Neural crest cell (in vitro differentiated cells): ENCODE measurements around the gene PCP4. TPM values are rescaled to one million over a fixed set of nuclear protein-coding genes. Genes with fewer than 3 reads are reported as not detected.

Experiments used
- DNase-seq: peaks from one replicate; pipeline ENCODE4 v3.0.0; 2021; ENCODE audit warnings: low read depth, mixed read lengths, low spot score
- H3K27ac Mint-ChIP-seq: one replicate; pipeline ENCODE4 v1.8.0; 2021; ENCODE audit warnings: mild to moderate bottlenecking, mixed read lengths; ENCODE audit not compliant: unreplicated experiment
- H3K27me3 Mint-ChIP-seq: 2 replicates; pipeline ENCODE4 v1.8.0; 2021; ENCODE audit warnings: low read depth, mild to moderate bottlenecking, mixed read lengths
- H3K36me3 Mint-ChIP-seq: 2 replicates; pipeline ENCODE4 v1.8.0; 2021; ENCODE audit warnings: low read depth, mild to moderate bottlenecking, mixed read lengths
- H3K4me1 Mint-ChIP-seq: 2 replicates; pipeline ENCODE4 v1.8.0; 2021; ENCODE audit warnings: mixed read lengths
- H3K4me3 Mint-ChIP-seq: one replicate; pipeline ENCODE4 v1.8.0; 2021; ENCODE audit warnings: mild to moderate bottlenecking, mixed read lengths
- H3K9me3 Mint-ChIP-seq: 2 replicates; pipeline ENCODE4 v1.8.0; 2021; ENCODE audit warnings: mixed read lengths
- CTCF ChIP-seq: fragments of 200-600 bp; sonication (generic); conservative IDR thresholded peaks from 2 replicates; pipeline ENCODE4 v1.5.0; 2021; ENCODE audit warnings: antibody characterized with exemption, mild to moderate bottlenecking
- total RNA-seq: library from RNA; stranded (reverse); gene quantifications from 2 replicates; pipeline ENCODE4 v1.2.1, GENCODE V29; 2021

The PCP4 gene
- total RNA-seq, 1 donor from 2014 or later: 1.1 TPM

GRCh38 chr21:39958731-39959130, 91.5 kb downstream of the PCP4 start:
- Mint-ChIP-seq H3K4me1 (no peaks in the 10 kb centered on the region), H3K9me3 (peaks cover 13% of the 10 kb centered on the region), H3K27ac (no peak overlapping the region), H3K27me3 (peaks cover 4% of the 10 kb centered on the region), H3K36me3 (no peaks in the 10 kb centered on the region), H3K4me3 (no peak overlapping the region)
- DNase-seq: no peak
- TF ChIP-seq CTCF: no peak

- Mint-ChIP-seq H3K27me3 (peaks cover 4% of the 10 kb centered on the region), H3K36me3 (no peaks in the 10 kb centered on the region), H3K9me3 (peaks cover 13% of the 10 kb centered on the region), H3K27ac (no peak overlapping the region), H3K4me3 (no peak overlapping the region), H3K4me1 (no peaks in the 10 kb centered on the region)
- DNase-seq: no peak
- TF ChIP-seq CTCF: no peak
Measured at GRCh38 chr21:39961251-39961650, 94.0 kb downstream of the PCP4 start.

- Mint-ChIP-seq H3K9me3 (peaks cover 16% of the 10 kb centered on the region), H3K4me1 (no peaks in the 10 kb centered on the region), H3K27ac (no peak overlapping the region), H3K4me3 (no peak overlapping the region), H3K27me3 (peaks cover 4% of the 10 kb centered on the region), H3K36me3 (no peaks in the 10 kb centered on the region)
- DNase-seq: no peak
- no peak for TF ChIP-seq CTCF
Measured at GRCh38 chr21:39965026-39965425, 97.8 kb downstream of the PCP4 start.

- no peak for TF ChIP-seq CTCF
- Mint-ChIP-seq H3K36me3 (no peaks in the 10 kb centered on the region), H3K4me1 (peaks cover 3% of the 10 kb centered on the region), H3K27ac (no peak overlapping the region), H3K9me3 (peaks cover 8% of the 10 kb centered on the region), H3K27me3 (peaks cover 4% of the 10 kb centered on the region), H3K4me3 (no peak overlapping the region)
- DNase-seq: no peak
Measured at GRCh38 chr21:39966786-39967185, 99.5 kb downstream of the PCP4 start.

GRCh38 chr21:39968010-39968409, 100.8 kb downstream of the PCP4 start:
- no peak overlapping the region for H3K27ac Mint-ChIP-seq
- no peak for TF ChIP-seq CTCF
- peaks cover 5% of the 10 kb centered on the region for H3K9me3 Mint-ChIP-seq
- H3K4me1 Mint-ChIP-seq: peaks cover 16% of the 10 kb centered on the region
- DNase-seq: no peak
- peaks cover 1% of the 10 kb centered on the region for H3K27me3 Mint-ChIP-seq
- no peak overlapping the region for H3K4me3 Mint-ChIP-seq
- H3K36me3 Mint-ChIP-seq: no peaks in the 10 kb centered on the region
